Measurements from ENCODE around the gene KREMEN1. TPM values are rescaled to one million over a fixed set of nuclear protein-coding genes. Genes with fewer than 3 reads are reported as not detected.

KREMEN1 gene
- total and polyA plus RNA-seq, 2 of the 4 experiments (the other 2 are of a cell fraction) = 2.9 to 4.6 TPM

DNA sequence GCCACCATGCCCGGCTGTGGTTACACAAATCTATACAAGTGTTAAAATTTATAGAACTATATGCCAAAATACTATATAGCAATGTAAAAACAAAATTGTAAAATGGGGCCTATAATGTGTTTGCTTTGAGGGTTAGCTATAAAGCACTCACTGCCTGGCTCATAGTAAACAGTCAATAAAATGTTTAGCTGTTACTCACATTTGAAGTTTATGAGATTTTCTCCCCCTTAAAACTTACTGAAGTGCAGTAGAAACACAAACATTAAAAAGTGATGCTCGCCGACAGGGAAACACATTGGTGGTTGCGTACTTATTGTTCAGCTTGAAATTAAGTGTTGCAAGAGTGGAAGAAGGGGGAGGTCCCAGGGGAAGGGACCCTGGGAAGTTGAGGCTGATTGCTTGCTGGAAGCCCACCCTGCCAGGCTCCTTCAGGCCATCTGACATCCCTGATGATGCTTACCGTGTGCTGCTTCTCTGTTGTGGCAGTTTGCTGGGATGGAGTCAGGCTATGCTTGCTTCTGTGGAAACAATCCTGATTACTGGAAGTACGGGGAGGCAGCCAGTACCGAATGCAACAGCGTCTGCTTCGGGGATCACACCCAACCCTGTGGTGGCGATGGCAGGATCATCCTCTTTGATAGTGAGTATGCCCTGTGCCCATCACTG lies 52.1 kb downstream of the KREMEN1 start:
- H2BK20ac ChIP-seq (ENCODE audit: low read depth, low read length) = no peak overlapping the region
- H4K20me1 ChIP-seq (ENCODE audit: insufficient read depth, low read length) = no peaks in the 10 kb centered on the region
- no peak overlapping the region for H3K27ac ChIP-seq (ENCODE audit: insufficient read depth, low read length)
- H3K14ac ChIP-seq (replicated peaks; ENCODE audit: low read depth, low read length) = no peak overlapping the region
- dilution Hi-C loops (cut with HindIII; ENCODE audit: low sequenced_read_pairs, unreplicated experiment) = no loop called here
- H3K27me3 ChIP-seq (ENCODE audit: control insufficient read depth, insufficient read depth, low read length) = no peaks in the 10 kb centered on the region
- peaks cover 3% of the 10 kb centered on the region; the same call in 1 of the 2 replicates for H3K9me3 ChIP-seq (ENCODE audit: control insufficient read depth, insufficient read depth, low read length)
- no peak overlapping the region for H3K4ac ChIP-seq (ENCODE audit: low read depth, low read length)
- no peak overlapping the region for H4K91ac ChIP-seq (ENCODE audit: insufficient read depth, low read depth, low read length)
- no peak overlapping the region for H3K56ac ChIP-seq (ENCODE audit: extremely low read depth, insufficient read depth, low read length)
- no peak overlapping the region for H4K8ac ChIP-seq (ENCODE audit: low read depth in 2 of 2, low read length in 2 of 2)
- no peak for DNase-seq
- H3K36me3 ChIP-seq (ENCODE audit: control insufficient read depth, insufficient read depth, low read length) = no peaks in the 10 kb centered on the region
- H3K9me1 ChIP-seq (ENCODE audit: insufficient read depth, low read length) = peaks cover 4% of the 10 kb centered on the region
- ChIA-PET POLR2A (ENCODE audit: unreplicated experiment) (interaction anchor here (0.6 kb wide), 1 partner anchor 100 kb away, joined by 3 read pairs; no protein-coding TSS in a partner anchor), CTCF (interaction anchor here (0.6 kb wide), 3 partner anchors 29 to 1842 kb away, joined by 3 to 4 read pairs (median 3); no protein-coding TSS in a partner anchor)
- no peak overlapping the region for H2AFZ ChIP-seq (replicated peaks; ENCODE audit: low read length, poor library complexity)
- no peak overlapping the region for H4K5ac ChIP-seq (ENCODE audit: low read depth, low read length)
- ATAC-seq (ENCODE audit: low read depth) = no peak
- H2BK5ac ChIP-seq (ENCODE audit: low read depth, low read length, poor library complexity, severe bottlenecking) = no peak overlapping the region
- TF ChIP-seq CHD1 (IDR thresholded peaks at IDR 0.05; ENCODE audit: low read depth, low read length) (no peak), FOS (IDR thresholded peaks at IDR 0.05; ENCODE audit: low read depth, low read length) (no peak), SMC3 (IDR thresholded peaks at IDR 0.05; ENCODE audit: low read depth, low read length) (no peak), MXI1 (IDR thresholded peaks at IDR 0.05; ENCODE audit: borderline replicate concordance, low read depth, low read length) (no peak), CEBPB (IDR thresholded peaks at IDR 0.05; ENCODE audit: low read depth, low read length) (no peak)
- TF ChIP-seq, protein P1, sequence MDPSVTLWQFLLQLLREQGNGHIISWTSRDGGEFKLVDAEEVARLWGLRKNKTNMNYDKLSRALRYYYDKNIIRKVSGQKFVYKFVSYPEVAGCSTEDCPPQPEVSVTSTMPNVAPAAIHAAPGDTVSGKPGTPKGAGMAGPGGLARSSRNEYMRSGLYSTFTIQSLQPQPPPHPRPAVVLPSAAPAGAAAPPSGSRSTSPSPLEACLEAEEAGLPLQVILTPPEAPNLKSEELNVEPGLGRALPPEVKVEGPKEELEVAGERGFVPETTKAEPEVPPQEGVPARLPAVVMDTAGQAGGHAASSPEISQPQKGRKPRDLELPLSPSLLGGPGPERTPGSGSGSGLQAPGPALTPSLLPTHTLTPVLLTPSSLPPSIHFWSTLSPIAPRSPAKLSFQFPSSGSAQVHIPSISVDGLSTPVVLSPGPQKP (IDR thresholded peaks at IDR 0.05; ENCODE audit: borderline replicate concordance, low read depth, low read length) = no peak
- TF ChIP-seq, protein P2, sequence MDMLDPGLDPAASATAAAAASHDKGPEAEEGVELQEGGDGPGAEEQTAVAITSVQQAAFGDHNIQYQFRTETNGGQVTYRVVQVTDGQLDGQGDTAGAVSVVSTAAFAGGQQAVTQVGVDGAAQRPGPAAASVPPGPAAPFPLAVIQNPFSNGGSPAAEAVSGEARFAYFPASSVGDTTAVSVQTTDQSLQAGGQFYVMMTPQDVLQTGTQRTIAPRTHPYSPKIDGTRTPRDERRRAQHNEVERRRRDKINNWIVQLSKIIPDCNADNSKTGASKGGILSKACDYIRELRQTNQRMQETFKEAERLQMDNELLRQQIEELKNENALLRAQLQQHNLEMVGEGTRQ (IDR thresholded peaks at IDR 0.05; ENCODE audit: low read depth, low read length) = no peak
- no peak overlapping the region for H2AK5ac ChIP-seq (ENCODE audit: low read depth, low read length)
- no TSS peak for BruUV-seq (replicated peaks)
- no peak overlapping the region for H2AK9ac ChIP-seq (replicated peaks; ENCODE audit: low read depth, low read length, poor library complexity)
- H2BK120ac ChIP-seq (ENCODE audit: low read depth, low read length) = no peak overlapping the region
- intact Hi-C loops (cut with micrococcal nuclease) = no loop called here
- no peak overlapping the region for H3K4me2 ChIP-seq (ENCODE audit: low read depth, low read length)
- 100% methylated on average over 4 of the region's 10 CpGs; no CpG with 5 or more reads in 1 of the 2 experiments for WGBS, 2 experiments (ENCODE audit: extremely low coverage in 2 of 2, insufficient read length in 1 of 2)
- no peak overlapping the region for H3K4me3 ChIP-seq (ENCODE audit: insufficient read depth, low read depth, low read length)
- H3K4me1 ChIP-seq (ENCODE audit: control insufficient read depth, insufficient read depth, low read length) = peaks cover 3% of the 10 kb centered on the region; the same call in 1 of the 2 replicates
- in situ Hi-C loops (cut with MboI; ENCODE audit: low sequenced_read_pairs) = no loop called here
- H3K18ac ChIP-seq (ENCODE audit: low read depth, low read length) = no peak overlapping the region
- H2BK15ac ChIP-seq (ENCODE audit: low read depth, low read length) = no peak overlapping the region
- H3K9ac ChIP-seq (ENCODE audit: low read depth, low read length) = no peak overlapping the region
- H3K23ac ChIP-seq (ENCODE audit: low read depth, low read length) = no peak overlapping the region
- no peaks in the 10 kb centered on the region for H3K79me1 ChIP-seq (ENCODE audit: low read depth in 1 of 2, low read length in 2 of 2)
